ENCODE results near the gene RRP1B.

DNA sequence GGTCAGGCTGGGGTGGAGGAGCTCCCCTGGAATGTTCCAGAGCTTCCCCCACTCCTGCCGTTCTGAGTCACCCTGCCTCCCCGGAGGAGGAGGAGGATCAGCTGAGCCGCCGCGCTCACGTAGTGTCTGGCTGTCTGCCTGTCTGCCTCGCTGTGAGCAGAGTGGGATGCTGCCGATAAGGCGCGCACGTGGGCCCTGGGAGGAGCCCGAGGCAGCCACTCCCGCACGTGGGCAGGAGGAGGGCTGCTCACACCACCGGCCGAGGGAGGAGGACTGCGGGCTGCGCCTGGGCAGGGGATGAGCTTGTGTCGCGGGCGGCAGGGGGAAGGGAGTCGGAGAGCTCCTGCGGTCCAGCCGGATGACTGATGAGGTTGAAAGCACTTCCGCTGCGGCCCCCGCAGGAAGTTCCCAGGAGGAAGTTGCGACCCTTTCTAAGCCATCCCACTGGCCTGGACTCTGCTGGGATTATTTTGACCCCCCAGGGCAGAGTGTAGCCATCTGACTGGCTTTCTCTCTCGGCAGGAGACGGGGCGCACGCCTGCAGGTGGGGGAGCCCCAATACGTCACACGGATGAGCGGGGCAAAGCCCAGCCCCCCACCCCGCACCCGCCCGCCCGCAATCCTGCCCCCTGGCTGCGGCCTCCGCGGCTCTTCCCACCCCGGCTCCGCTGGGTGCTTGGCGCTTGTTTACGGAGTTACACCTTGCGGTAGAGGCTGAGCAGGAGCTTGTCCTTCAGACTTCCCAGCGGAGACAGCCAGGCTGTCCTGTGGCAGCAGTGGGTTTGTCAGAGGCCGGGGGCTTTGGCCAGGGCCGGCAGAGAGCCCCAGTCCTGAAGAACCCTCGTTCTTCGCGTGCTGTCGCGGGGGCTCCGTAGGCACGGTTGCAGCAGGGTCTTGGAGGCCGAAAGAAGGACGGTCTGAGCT lies 69.4 kb downstream of the RRP1B start:
- TF ChIP-seq, protein P1, sequence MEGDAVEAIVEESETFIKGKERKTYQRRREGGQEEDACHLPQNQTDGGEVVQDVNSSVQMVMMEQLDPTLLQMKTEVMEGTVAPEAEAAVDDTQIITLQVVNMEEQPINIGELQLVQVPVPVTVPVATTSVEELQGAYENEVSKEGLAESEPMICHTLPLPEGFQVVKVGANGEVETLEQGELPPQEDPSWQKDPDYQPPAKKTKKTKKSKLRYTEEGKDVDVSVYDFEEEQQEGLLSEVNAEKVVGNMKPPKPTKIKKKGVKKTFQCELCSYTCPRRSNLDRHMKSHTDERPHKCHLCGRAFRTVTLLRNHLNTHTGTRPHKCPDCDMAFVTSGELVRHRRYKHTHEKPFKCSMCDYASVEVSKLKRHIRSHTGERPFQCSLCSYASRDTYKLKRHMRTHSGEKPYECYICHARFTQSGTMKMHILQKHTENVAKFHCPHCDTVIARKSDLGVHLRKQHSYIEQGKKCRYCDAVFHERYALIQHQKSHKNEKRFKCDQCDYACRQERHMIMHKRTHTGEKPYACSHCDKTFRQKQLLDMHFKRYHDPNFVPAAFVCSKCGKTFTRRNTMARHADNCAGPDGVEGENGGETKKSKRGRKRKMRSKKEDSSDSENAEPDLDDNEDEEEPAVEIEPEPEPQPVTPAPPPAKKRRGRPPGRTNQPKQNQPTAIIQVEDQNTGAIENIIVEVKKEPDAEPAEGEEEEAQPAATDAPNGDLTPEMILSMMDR (IDR thresholded peaks at IDR 0.05), result peak; percentile 16 to 65 (median 48)
- TF ChIP-seq POLR2A (IDR thresholded peaks at IDR 0.05), result peak in 1 of 2 donors; percentile 73
